GM12878 (cell line): ENCODE data around the gene CAMK2B.

Source experiments
- ETV6 ChIP-seq, 2 experiments: fragments of 450-650 bp in 1 of 2; IDR thresholded peaks in 1 of 2; conservative IDR thresholded peaks in 1 of 2; 2 replicates each; pipeline ENCODE4 v1.6.1; 2014; ENCODE audit warnings: antibody characterized with exemption in 1 of 2, borderline replicate concordance in 1 of 2, low read depth in 1 of 2, mild to moderate bottlenecking in 1 of 2, moderate library complexity in 1 of 2
- EZH2 ChIP-seq: IDR thresholded peaks from 2 replicates; pipeline ENCODE4 v1.6.1; 2012; ENCODE audit warnings: low read depth, mild to moderate bottlenecking, control low read depth, inconsistent platforms, low read length, borderline replicate concordance; ENCODE audit not compliant: control insufficient read depth
- FOS ChIP-seq: IDR thresholded peaks from 3 replicates; pipeline ENCODE4 v1.6.1; 2011; ENCODE audit warnings: borderline replicate concordance; ENCODE audit not compliant: insufficient read length; ENCODE audit errors: extremely low read depth
- FOXM1 ChIP-seq: IDR thresholded peaks from 2 replicates; pipeline ENCODE4 v1.6.1; 2012; ENCODE audit warnings: low read depth, mild to moderate bottlenecking, inconsistent platforms, low read length, moderate library complexity
- HDGF ChIP-seq: fragments of 450-650 bp; IDR thresholded peaks from 2 replicates; pipeline ENCODE4 v1.6.1; 2016; ENCODE audit warnings: antibody characterized with exemption
- JUNB ChIP-seq: IDR thresholded peaks from 2 replicates; pipeline ENCODE4 v1.6.1; 2016; ENCODE audit warnings: antibody characterized with exemption, mild to moderate bottlenecking
- POLR2A ChIP-seq: IDR thresholded peaks from 2 replicates; pipeline ENCODE4 v1.6.1; 2011; ENCODE audit warnings: low read depth, mild to moderate bottlenecking, low read length
- POLR2AphosphoS5 ChIP-seq: IDR thresholded peaks from 2 replicates; pipeline ENCODE4 v1.6.1; 2011; ENCODE audit warnings: mild to moderate bottlenecking, low read length, inconsistent platforms
- TF ChIP-seq, protein P1 (sequence below): fragments of 450-650 bp; IDR thresholded peaks from 2 replicates; pipeline ENCODE4 v1.6.1; 2017; ENCODE audit warnings: mild to moderate bottlenecking
- TF ChIP-seq, protein P2 (sequence below), 3 experiments: IDR thresholded peaks in 2 of 3; conservative IDR thresholded peaks in 1 of 3; 2 replicates each; pipeline ENCODE4 v1.5.1; 2011; ENCODE audit warnings: low read depth in 3 of 3, low read length in 3 of 3, mild to moderate bottlenecking in 3 of 3, control low read depth in 2 of 3, moderate library complexity in 2 of 3, inconsistent platforms in 1 of 3, mixed read lengths in 1 of 3; ENCODE audit not compliant: control insufficient read depth in 2 of 3, insufficient read depth in 1 of 3; ENCODE audit errors: extremely low read depth in 1 of 3
- TF ChIP-seq, protein P3 (sequence below): IDR thresholded peaks from 2 replicates; pipeline ENCODE4 v1.6.1; 2012; ENCODE audit warnings: low read depth, low read length, improper control_type of control experiment

DNA sequence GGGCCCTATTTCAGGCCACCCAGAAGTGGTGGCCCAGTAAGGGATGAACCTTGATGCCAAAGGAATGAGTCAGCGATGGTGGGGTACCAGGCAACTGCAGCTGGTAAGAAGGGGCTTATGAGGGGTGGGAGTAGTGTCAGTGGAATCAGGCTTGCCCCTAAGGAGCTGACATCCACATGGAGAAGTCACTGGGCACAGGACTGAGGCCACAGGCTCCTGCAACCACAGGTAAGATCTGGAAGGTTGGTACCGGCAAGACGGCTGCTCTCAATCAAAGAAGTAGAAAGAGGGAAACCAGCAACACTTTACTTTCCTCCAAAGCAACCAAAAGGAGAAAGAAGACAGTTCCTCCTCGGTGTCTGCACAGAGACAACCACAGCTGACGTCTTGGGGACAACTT, 138.7 kb downstream of the CAMK2B start:
- TF ChIP-seq, protein P1, sequence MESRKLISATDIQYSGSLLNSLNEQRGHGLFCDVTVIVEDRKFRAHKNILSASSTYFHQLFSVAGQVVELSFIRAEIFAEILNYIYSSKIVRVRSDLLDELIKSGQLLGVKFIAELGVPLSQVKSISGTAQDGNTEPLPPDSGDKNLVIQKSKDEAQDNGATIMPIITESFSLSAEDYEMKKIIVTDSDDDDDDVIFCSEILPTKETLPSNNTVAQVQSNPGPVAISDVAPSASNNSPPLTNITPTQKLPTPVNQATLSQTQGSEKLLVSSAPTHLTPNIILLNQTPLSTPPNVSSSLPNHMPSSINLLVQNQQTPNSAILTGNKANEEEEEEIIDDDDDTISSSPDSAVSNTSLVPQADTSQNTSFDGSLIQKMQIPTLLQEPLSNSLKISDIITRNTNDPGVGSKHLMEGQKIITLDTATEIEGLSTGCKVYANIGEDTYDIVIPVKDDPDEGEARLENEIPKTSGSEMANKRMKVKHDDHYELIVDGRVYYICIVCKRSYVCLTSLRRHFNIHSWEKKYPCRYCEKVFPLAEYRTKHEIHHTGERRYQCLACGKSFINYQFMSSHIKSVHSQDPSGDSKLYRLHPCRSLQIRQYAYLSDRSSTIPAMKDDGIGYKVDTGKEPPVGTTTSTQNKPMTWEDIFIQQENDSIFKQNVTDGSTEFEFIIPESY: no peak
- TF ChIP-seq HDGF: no peak
- TF ChIP-seq ETV6 (conservative IDR thresholded peaks at IDR 0.05 in 1 of 2, IDR thresholded peaks at IDR 0.05 in 1 of 2; ENCODE audit: borderline replicate concordance in 1 of 2, low read depth in 1 of 2): no peak
- TF ChIP-seq, protein P2, sequence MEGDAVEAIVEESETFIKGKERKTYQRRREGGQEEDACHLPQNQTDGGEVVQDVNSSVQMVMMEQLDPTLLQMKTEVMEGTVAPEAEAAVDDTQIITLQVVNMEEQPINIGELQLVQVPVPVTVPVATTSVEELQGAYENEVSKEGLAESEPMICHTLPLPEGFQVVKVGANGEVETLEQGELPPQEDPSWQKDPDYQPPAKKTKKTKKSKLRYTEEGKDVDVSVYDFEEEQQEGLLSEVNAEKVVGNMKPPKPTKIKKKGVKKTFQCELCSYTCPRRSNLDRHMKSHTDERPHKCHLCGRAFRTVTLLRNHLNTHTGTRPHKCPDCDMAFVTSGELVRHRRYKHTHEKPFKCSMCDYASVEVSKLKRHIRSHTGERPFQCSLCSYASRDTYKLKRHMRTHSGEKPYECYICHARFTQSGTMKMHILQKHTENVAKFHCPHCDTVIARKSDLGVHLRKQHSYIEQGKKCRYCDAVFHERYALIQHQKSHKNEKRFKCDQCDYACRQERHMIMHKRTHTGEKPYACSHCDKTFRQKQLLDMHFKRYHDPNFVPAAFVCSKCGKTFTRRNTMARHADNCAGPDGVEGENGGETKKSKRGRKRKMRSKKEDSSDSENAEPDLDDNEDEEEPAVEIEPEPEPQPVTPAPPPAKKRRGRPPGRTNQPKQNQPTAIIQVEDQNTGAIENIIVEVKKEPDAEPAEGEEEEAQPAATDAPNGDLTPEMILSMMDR (IDR thresholded peaks at IDR 0.05 in 2 of 3, conservative IDR thresholded peaks at IDR 0.05 in 1 of 3; ENCODE audit: control insufficient read depth in 2 of 3, extremely low read depth in 1 of 3, insufficient read depth in 1 of 3, low read depth in 3 of 3, low read length in 3 of 3): no peak
- no peak for TF ChIP-seq EZH2
- TF ChIP-seq POLR2AphosphoS5: no peak
- TF ChIP-seq POLR2A: no peak
- TF ChIP-seq FOXM1: no peak
- TF ChIP-seq FOS: no peak
- no peak for TF ChIP-seq JUNB
- TF ChIP-seq, protein P3, sequence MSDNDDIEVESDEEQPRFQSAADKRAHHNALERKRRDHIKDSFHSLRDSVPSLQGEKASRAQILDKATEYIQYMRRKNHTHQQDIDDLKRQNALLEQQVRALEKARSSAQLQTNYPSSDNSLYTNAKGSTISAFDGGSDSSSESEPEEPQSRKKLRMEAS: no peak
